ENCODE measurements around the gene MRTFA.

DNA sequence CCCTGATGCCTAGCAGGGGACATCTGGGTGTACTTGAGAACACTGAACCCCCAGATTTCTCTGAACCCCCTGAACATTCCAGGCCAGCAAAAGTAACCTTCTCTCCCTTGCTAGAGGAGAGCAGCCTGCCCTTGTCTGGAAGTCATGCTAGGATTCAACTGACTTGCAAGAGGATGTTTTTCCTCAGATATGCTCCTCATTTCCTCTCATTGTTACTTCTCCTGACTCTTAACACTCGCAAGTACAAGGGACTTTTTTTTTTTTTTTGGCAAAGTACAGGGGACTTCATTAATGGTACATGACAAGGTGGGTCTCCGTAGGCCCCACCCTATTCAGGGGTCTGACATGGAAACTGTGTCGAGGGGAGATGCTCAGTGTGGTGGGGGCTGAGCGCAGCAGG lies 36.5 kb upstream of the MRTFA start:
- TF ChIP-seq, protein P1, sequence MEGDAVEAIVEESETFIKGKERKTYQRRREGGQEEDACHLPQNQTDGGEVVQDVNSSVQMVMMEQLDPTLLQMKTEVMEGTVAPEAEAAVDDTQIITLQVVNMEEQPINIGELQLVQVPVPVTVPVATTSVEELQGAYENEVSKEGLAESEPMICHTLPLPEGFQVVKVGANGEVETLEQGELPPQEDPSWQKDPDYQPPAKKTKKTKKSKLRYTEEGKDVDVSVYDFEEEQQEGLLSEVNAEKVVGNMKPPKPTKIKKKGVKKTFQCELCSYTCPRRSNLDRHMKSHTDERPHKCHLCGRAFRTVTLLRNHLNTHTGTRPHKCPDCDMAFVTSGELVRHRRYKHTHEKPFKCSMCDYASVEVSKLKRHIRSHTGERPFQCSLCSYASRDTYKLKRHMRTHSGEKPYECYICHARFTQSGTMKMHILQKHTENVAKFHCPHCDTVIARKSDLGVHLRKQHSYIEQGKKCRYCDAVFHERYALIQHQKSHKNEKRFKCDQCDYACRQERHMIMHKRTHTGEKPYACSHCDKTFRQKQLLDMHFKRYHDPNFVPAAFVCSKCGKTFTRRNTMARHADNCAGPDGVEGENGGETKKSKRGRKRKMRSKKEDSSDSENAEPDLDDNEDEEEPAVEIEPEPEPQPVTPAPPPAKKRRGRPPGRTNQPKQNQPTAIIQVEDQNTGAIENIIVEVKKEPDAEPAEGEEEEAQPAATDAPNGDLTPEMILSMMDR (IDR thresholded peaks at IDR 0.05 in 2 of 3, conservative IDR thresholded peaks at IDR 0.05 in 1 of 3; ENCODE audit: borderline replicate concordance in 1 of 3, insufficient read depth in 1 of 3, low read depth in 2 of 3, low read length in 2 of 3), result no peak
- TF ChIP-seq POLR2A (IDR thresholded peaks at IDR 0.05; ENCODE audit: borderline replicate concordance, extremely low read depth, insufficient read depth, insufficient read length) (no peak), EZH2 (IDR thresholded peaks at IDR 0.05) (no peak), ELF1 (IDR thresholded peaks at IDR 0.05; ENCODE audit: borderline replicate concordance, low read depth) (no peak), YY1 (IDR thresholded peaks at IDR 0.05; ENCODE audit: extremely low read depth, insufficient replicate concordance, low read depth, low read length) (no peak)
- TF ChIP-seq, protein P2, sequence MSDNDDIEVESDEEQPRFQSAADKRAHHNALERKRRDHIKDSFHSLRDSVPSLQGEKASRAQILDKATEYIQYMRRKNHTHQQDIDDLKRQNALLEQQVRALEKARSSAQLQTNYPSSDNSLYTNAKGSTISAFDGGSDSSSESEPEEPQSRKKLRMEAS (IDR thresholded peaks at IDR 0.05), result no peak
